Midbrain (tissue), 1 donor: ENCODE results near the gene TMEM61.

Experiments used
- DNase-seq: peaks from one replicate; lab custom pipeline; 2025; lab: John Stamatoyannopoulos, UW

TMEM61 gene

GRCh38 chr1:55039342-55040082 lies 59.1 kb downstream of the TMEM61 start, which contains the start of gene PCSK9:
PCSK9 (plus strand) TSS chr1:55039548; CDS start chr1:55039838, 290 bp downstream.
- no peak for DNase-seq

GRCh38 chr1:55040083-55040932 lies 59.9 kb downstream of the TMEM61 start:
- no peak for DNase-seq

- no peak for DNase-seq
Observed at GRCh38 chr1:55040933-55041494, 60.6 kb downstream of the TMEM61 start.

- DNase-seq, result no peak
Observed at GRCh38 chr1:55041613-55042012, 61.2 kb downstream of the TMEM61 start.
